Stimulated activated effector memory CD8-positive, alpha-beta T cell treated with anti-CD3 and anti-CD28 coated beads, Interleukin-12 subunit alpha, Interleukin-12 subunit beta, amount 100 ng/mL, for 72 hours (primary cell): ENCODE results near the gene S100A9.

ENCODE experiments used
- ATAC-seq: fragments of 150-1000 bp; cut with Tn5 transposase; 2 replicates; pipeline ENCODE4 v1.10.0; 2021
- DNase-seq, 2 donors: peaks; one replicate each; pipeline ENCODE4 v3.0.0; 2021 to 2022; ENCODE audit warnings: low spot score in 2 of 2
- H3K27ac Mint-ChIP-seq: one replicate; pipeline ENCODE4 v1.8.0; 2022; ENCODE audit warnings: mild to moderate bottlenecking, mixed read lengths
- H3K36me3 Mint-ChIP-seq: one replicate; pipeline ENCODE4 v1.8.0; 2022; ENCODE audit warnings: mild to moderate bottlenecking, mixed read lengths
- H3K4me1 Mint-ChIP-seq: one replicate; pipeline ENCODE4 v1.8.0; 2022; ENCODE audit warnings: mixed read lengths
- H3K4me3 Mint-ChIP-seq: one replicate; pipeline ENCODE4 v1.8.0; 2022; ENCODE audit warnings: mild to moderate bottlenecking, mixed read lengths
- H3K9me3 Mint-ChIP-seq: one replicate; pipeline ENCODE4 v1.8.0; 2022; ENCODE audit warnings: mixed read lengths

S100A9 gene

GRCh38 chr1:153364766-153365666 lies 7.4 kb downstream of the S100A9 start:
- H3K36me3 Mint-ChIP-seq, result no peaks in the 10 kb centered on the region
- no peak overlapping the region for H3K4me3 Mint-ChIP-seq

GRCh38 chr1:153365696-153366095 lies 8.0 kb downstream of the S100A9 start:
- no peak for ATAC-seq
- Mint-ChIP-seq H3K9me3 (no peaks in the 10 kb centered on the region), H3K27ac (no peak overlapping the region), H3K4me1 (no peaks in the 10 kb centered on the region), H3K4me3 (no peak overlapping the region), H3K36me3 (no peaks in the 10 kb centered on the region)
- no peak for DNase-seq

More at GRCh38 chr1:153364766-153365666, 7.4 kb downstream of the S100A9 start:
- Mint-ChIP-seq H3K4me1 (no peaks in the 10 kb centered on the region), H3K27ac (no peak overlapping the region), H3K9me3 (no peaks in the 10 kb centered on the region)
- ATAC-seq, result no peak
- DNase-seq, result no peak

- no peaks in the 10 kb centered on the region for H3K4me1 Mint-ChIP-seq
- no peak overlapping the region for H3K4me3 Mint-ChIP-seq
- DNase-seq (no peak), ATAC-seq (no peak)
- no peaks in the 10 kb centered on the region for H3K9me3 Mint-ChIP-seq
- H3K36me3 Mint-ChIP-seq, result no peaks in the 10 kb centered on the region
- no peak overlapping the region for H3K27ac Mint-ChIP-seq
These were observed 8.6 kb downstream of the S100A9 start for GRCh38 chr1:153366261-153366660.

- Mint-ChIP-seq H3K36me3 (no peaks in the 10 kb centered on the region), H3K9me3 (no peaks in the 10 kb centered on the region), H3K4me3 (no peak overlapping the region), H3K27ac (no peak overlapping the region), H3K4me1 (no peaks in the 10 kb centered on the region)
- no peak for DNase-seq
- ATAC-seq, result no peak
These were observed 9.4 kb downstream of the S100A9 start for GRCh38 chr1:153367090-153367489.

GRCh38 chr1:153368495-153368894 lies 10.8 kb downstream of the S100A9 start:
- DNase-seq (no peak), ATAC-seq (no peak)
- H3K9me3 Mint-ChIP-seq, result no peaks in the 10 kb centered on the region
- H3K36me3 Mint-ChIP-seq, result no peaks in the 10 kb centered on the region
- no peaks in the 10 kb centered on the region for H3K4me1 Mint-ChIP-seq
- H3K4me3 Mint-ChIP-seq, result no peak overlapping the region
- H3K27ac Mint-ChIP-seq, result no peak overlapping the region

- H3K9me3 Mint-ChIP-seq, result no peaks in the 10 kb centered on the region
- ATAC-seq, result no peak
- H3K27ac Mint-ChIP-seq, result no peak overlapping the region
- no peaks in the 10 kb centered on the region for H3K4me1 Mint-ChIP-seq
- no peaks in the 10 kb centered on the region for H3K36me3 Mint-ChIP-seq
- no peak for DNase-seq
- no peak overlapping the region for H3K4me3 Mint-ChIP-seq
These were observed 12.5 kb downstream of the S100A9 start for GRCh38 chr1:153370146-153370545.

GRCh38 chr1:153371231-153371630 lies 13.6 kb downstream of the S100A9 start:
- no peaks in the 10 kb centered on the region for H3K9me3 Mint-ChIP-seq
- H3K4me1 Mint-ChIP-seq, result no peaks in the 10 kb centered on the region
- DNase-seq (no peak), ATAC-seq (no peak)
- no peaks in the 10 kb centered on the region for H3K36me3 Mint-ChIP-seq
- H3K27ac Mint-ChIP-seq, result no peak overlapping the region
- H3K4me3 Mint-ChIP-seq, result no peak overlapping the region

GRCh38 chr1:153372571-153372970 lies 14.9 kb downstream of the S100A9 start:
- no peak overlapping the region for H3K4me3 Mint-ChIP-seq
- no peaks in the 10 kb centered on the region for H3K4me1 Mint-ChIP-seq
- no peaks in the 10 kb centered on the region for H3K9me3 Mint-ChIP-seq
- H3K27ac Mint-ChIP-seq, result no peak overlapping the region
- DNase-seq (no peak), ATAC-seq (no peak)
- no peaks in the 10 kb centered on the region for H3K36me3 Mint-ChIP-seq

- ATAC-seq (no peak), DNase-seq (no peak)
- Mint-ChIP-seq H3K27ac (no peak overlapping the region), H3K4me1 (no peaks in the 10 kb centered on the region), H3K4me3 (no peak overlapping the region), H3K36me3 (no peaks in the 10 kb centered on the region), H3K9me3 (no peaks in the 10 kb centered on the region)
These were observed 16.4 kb downstream of the S100A9 start for GRCh38 chr1:153374071-153374470.

- ATAC-seq (no peak), DNase-seq (no peak)
- no peaks in the 10 kb centered on the region for H3K4me1 Mint-ChIP-seq
- no peaks in the 10 kb centered on the region for H3K36me3 Mint-ChIP-seq
- no peaks in the 10 kb centered on the region for H3K9me3 Mint-ChIP-seq
- no peak within 1 kb of the TSS for H3K27ac Mint-ChIP-seq
- H3K4me3 Mint-ChIP-seq, result no peak within 1 kb of the TSS
These were observed 17.9 kb downstream of the S100A9 start, which contains the start of gene S100A12 for GRCh38 chr1:153375511-153375910. S100A12 (minus strand) TSS chr1:153375621; CDS start chr1:153374592, 1,029 bp downstream.

- H3K36me3 Mint-ChIP-seq, result no peaks in the 10 kb centered on the region
- no peak overlapping the region for H3K27ac Mint-ChIP-seq
- ATAC-seq, result no peak
- no peaks in the 10 kb centered on the region for H3K4me1 Mint-ChIP-seq
- no peak for DNase-seq
- no peak overlapping the region for H3K4me3 Mint-ChIP-seq
- H3K9me3 Mint-ChIP-seq, result peaks cover 11% of the 10 kb centered on the region
These were observed 21.9 kb downstream of the S100A9 start for GRCh38 chr1:153379591-153379990.

GRCh38 chr1:153380711-153381110 lies 23.1 kb downstream of the S100A9 start:
- H3K27ac Mint-ChIP-seq, result no peak overlapping the region

GRCh38 chr1:153384958-153385580 lies 27.4 kb downstream of the S100A9 start:
- Mint-ChIP-seq H3K9me3 (peaks cover 11% of the 10 kb centered on the region), H3K36me3 (no peaks in the 10 kb centered on the region), H3K4me1 (no peaks in the 10 kb centered on the region), H3K27ac (no peak overlapping the region), H3K4me3 (no peak overlapping the region)
- DNase-seq (no peak), ATAC-seq (no peak)

More at GRCh38 chr1:153380711-153381110, 23.1 kb downstream of the S100A9 start:
- Mint-ChIP-seq H3K36me3 (no peaks in the 10 kb centered on the region), H3K4me3 (no peak overlapping the region), H3K9me3 (peaks cover 11% of the 10 kb centered on the region), H3K4me1 (no peaks in the 10 kb centered on the region)
- no peak for ATAC-seq
- DNase-seq, result no peak

GRCh38 chr1:153386500-153386901 lies 28.8 kb downstream of the S100A9 start:
- no peaks in the 10 kb centered on the region for H3K4me1 Mint-ChIP-seq
- peaks cover 5% of the 10 kb centered on the region for H3K9me3 Mint-ChIP-seq
- no peak for DNase-seq
- no peak overlapping the region for H3K27ac Mint-ChIP-seq
- no peaks in the 10 kb centered on the region for H3K36me3 Mint-ChIP-seq
- ATAC-seq, result no peak
- H3K4me3 Mint-ChIP-seq, result no peak overlapping the region

- H3K36me3 Mint-ChIP-seq, result no peaks in the 10 kb centered on the region
- no peaks in the 10 kb centered on the region for H3K4me1 Mint-ChIP-seq
- ATAC-seq (no peak), DNase-seq (no peak)
- H3K9me3 Mint-ChIP-seq, result peaks cover 1% of the 10 kb centered on the region
- no peak overlapping the region for H3K4me3 Mint-ChIP-seq
- no peak overlapping the region for H3K27ac Mint-ChIP-seq
These were observed 29.3 kb downstream of the S100A9 start for GRCh38 chr1:153387001-153387400.

- H3K9me3 Mint-ChIP-seq, result no peaks in the 10 kb centered on the region
These were observed 30.1 kb downstream of the S100A9 start for GRCh38 chr1:153387785-153388184.

More at GRCh38 chr1:153387785-153388184, 30.1 kb downstream of the S100A9 start:
- Mint-ChIP-seq H3K4me1 (no peaks in the 10 kb centered on the region), H3K27ac (no peak overlapping the region), H3K36me3 (no peaks in the 10 kb centered on the region), H3K4me3 (no peak overlapping the region)
- no peak for ATAC-seq
- DNase-seq, result no peak
